G401.6 (cell line): ENCODE data around the gene CLMP.
"Not testable (repeated sequence)": the region's sequence is repeated elsewhere in the genome, so short reads cannot be mapped to it uniquely, and the experiment has no call there.

Experiments
- FAIRE-seq: peaks from 2 replicates; lab custom pipeline; 2012; peaks lifted over from hg19 to GRCh38; lab: Jason Lieb, UNC

The CLMP gene

GRCh38 chr11:123132034-123132766 is 62.8 kb downstream of the CLMP start:
- not testable (repeated sequence) for FAIRE-seq

GRCh38 chr11:123129920-123130319 is 65.1 kb downstream of the CLMP start:
- FAIRE-seq = no peak

- no peak for FAIRE-seq
Observed at GRCh38 chr11:123125169-123125568, 69.9 kb downstream of the CLMP start.

- FAIRE-seq = no peak
Observed at GRCh38 chr11:123122852-123123251, 72.2 kb downstream of the CLMP start.

GRCh38 chr11:123122341-123122740 is 72.7 kb downstream of the CLMP start:
- FAIRE-seq = no peak

- FAIRE-seq = no peak
Observed at GRCh38 chr11:123116486-123116885, 78.6 kb downstream of the CLMP start.

GRCh38 chr11:123111465-123111864 is 83.6 kb downstream of the CLMP start:
- FAIRE-seq = peak; percentile 93

- no peak for FAIRE-seq
Observed at GRCh38 chr11:123110397-123110796, 84.7 kb downstream of the CLMP start.

GRCh38 chr11:123107945-123108495 is 87.0 kb downstream of the CLMP start:
- FAIRE-seq = no peak

GRCh38 chr11:123104697-123105096 is 90.4 kb downstream of the CLMP start:
- no peak for FAIRE-seq

- no peak for FAIRE-seq
Observed at GRCh38 chr11:123103326-123103980, 91.6 kb downstream of the CLMP start.

- FAIRE-seq = no peak
Observed at GRCh38 chr11:123100379-123101085, 94.5 kb downstream of the CLMP start.

- no peak for FAIRE-seq
Observed at GRCh38 chr11:123098990-123099389, 96.1 kb downstream of the CLMP start.

- no peak for FAIRE-seq
Observed at GRCh38 chr11:123093739-123094138, 101.3 kb downstream of the CLMP start.

GRCh38 chr11:123091506-123091905 is 103.5 kb downstream of the CLMP start:
- no peak for FAIRE-seq

- not testable (repeated sequence) for FAIRE-seq
Observed at GRCh38 chr11:123090168-123090567, 104.9 kb downstream of the CLMP start.

- not testable (repeated sequence) for FAIRE-seq
Observed at GRCh38 chr11:123088896-123089295, 106.2 kb downstream of the CLMP start.

GRCh38 chr11:123087657-123088056 is 107.4 kb downstream of the CLMP start:
- not testable (repeated sequence) for FAIRE-seq

GRCh38 chr11:123086305-123086704 is 108.7 kb downstream of the CLMP start:
- FAIRE-seq = no peak

- no peak for FAIRE-seq
Observed at GRCh38 chr11:123085497-123085896, 109.6 kb downstream of the CLMP start.

- FAIRE-seq = no peak
Observed at GRCh38 chr11:123084454-123084853, 110.6 kb downstream of the CLMP start.

GRCh38 chr11:123083623-123084029 is 111.4 kb downstream of the CLMP start:
- FAIRE-seq = no peak

- no peak for FAIRE-seq
Observed at GRCh38 chr11:123082977-123083376, 112.1 kb downstream of the CLMP start.
